NK-92 (cell line): ENCODE data around the gene GIT2.
"Not testable (repeated sequence)": the region's sequence is repeated elsewhere in the genome, so short reads cannot be mapped to it uniquely, and the experiment has no call there.

Experiments
- DNase-seq: peaks from one replicate; lab custom pipeline; 2025; ENCODE audit not compliant: unreplicated experiment; lab: John Stamatoyannopoulos, UW

The GIT2 gene

DNA sequence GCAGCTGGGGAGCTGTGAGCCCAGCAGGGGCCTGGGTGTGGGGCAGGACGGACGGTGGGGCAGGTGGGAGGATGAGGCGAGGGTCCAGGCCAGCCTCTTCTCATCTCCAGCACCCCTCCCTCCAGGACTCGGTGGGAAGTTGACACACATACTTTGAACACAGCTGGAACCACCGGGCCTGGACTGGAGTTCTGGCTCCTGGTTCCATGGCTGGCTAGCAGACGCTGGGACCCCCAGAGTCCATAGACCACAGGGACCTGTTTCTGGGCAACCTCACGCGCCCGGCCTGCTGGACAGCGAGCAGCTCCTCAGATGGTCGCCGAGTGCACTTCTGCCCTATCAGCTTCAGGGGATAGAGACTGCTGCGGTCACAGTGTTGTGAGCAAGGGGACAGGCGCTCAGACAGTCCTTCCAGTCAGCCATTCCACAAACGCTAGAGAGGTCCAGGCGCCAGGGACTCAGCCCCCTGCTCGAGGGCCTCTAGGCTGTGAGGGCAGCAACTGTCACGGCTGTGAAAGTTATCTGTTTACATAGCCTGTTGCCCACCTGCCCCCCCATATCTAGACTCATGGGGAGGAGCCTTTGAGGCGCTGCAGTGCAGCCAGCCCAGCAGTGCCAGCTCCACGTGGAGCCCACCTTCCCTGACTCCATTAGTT lies 70.9 kb downstream of the GIT2 start:
- DNase-seq, result no peak

DNA sequence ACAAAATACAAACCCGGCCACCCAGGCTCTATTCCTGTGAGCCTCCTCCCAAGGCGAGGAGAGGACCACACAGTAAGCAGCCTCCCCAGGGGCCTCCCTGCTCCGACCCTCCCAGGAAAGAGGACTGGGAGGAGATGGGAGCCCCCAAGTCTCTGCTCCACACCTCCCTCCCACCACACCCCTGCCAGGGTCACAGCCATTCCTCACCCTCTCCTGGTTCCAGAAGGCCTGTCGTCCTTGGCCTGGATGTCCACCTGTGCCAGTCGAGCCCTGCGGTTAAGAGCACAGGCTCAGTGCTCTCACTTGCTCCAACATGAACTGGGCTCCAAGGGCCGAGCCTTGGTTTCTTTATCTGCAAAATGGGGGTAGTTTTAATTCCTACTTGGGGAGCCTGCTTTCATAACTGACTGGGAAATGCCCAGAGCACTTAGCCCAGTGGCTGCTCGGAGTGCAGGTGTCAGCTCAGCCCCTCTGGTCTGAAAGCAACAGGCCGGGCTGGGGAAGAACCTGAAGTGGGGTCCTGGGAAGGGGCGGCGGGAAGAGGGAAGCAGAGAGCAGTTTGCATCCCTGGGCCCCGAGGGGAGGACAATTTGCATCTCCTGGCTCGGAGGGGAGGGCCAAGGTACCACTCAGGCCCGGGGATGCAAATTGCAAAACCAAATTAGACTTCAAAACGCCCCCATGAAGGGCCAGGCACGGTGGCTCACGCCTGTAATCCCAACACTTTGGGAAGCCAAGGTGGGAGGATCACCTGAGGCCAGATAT lies 72.5 kb downstream of the GIT2 start:
- no peak for DNase-seq

DNA sequence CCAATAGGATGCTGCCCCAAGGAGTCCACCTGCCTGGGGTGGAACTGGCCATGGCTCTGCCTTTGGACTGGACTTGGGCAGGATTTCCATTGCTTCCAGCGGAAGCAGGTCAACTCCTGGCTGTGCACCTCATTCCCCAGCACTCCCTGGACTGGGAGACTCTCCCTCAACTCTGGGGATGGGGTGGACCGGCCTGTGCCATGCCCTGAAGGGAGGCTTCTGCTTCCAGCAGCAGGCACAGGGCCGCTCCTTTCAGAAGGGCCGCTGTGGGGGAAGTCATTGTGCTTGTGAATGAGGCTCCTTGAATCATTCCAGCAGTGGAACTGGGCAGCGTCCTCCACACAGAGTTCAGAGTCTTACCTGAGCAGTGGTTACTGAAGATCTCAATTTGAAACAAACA lies 73.1 kb downstream of the GIT2 start:
- no peak for DNase-seq

DNA sequence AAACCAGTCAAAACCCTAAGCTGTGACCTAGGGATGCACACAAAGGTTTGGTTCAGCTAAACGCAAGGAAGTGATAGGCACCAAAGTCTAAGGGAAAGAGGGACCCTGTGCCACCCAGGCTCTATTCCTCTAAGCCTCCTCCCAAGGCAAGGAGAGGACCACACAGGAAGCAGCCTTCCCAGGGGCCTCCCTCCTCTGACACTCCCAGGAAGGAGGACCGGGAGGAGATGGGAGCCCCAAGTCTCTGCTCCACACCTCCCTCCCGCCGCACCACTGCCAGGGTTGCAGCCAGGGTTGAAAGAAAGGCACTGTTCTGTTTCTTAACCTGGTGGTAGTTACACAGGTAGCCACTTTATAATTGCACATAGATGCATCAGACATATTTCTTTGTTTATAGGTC lies 74.2 kb downstream of the GIT2 start:
- no peak for DNase-seq

DNA sequence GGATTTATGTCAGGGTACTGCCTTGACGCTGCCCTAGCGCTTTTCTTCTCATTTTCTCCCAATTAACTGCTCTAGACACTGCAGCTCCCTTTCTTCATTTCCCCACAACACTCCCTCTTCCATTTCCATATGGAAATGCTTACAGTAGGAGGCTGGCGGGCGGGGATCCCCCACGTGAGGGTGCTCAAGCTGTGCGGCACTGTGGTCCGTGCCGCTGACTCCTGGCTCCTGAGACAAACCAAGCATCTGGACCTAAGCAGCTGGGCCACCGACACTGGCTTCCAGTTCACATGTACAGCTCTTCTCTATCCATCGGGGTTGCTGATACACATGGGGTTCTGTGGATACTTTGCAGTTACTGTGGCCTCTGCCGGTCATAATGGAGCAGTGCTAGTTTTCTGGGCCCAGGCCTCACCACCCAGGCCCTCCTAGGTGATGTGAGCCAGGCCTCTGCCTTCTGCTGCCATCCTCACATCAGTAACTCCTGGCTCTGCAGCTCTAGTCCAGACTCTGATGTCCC lies 75.8 kb downstream of the GIT2 start:
- DNase-seq, result no peak

DNA sequence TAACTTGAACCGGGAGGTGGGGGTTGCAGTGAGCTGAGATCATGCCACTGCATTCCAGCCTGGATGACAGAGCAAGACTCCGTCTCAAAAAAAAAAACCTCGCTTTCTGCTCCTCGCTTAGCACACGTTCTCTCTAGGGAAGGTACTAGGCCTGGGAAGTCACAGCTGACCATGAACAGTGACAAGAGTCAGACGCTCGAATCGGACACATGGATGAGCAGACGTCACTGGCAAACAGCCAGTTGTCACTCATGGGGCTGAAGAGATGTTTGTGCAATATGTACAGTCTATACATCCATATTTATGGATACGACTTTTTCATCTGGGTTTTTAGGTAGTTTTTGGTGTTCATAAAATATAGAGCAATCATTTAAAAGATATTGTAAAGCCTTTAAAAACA lies 76.7 kb downstream of the GIT2 start:
- DNase-seq, result no peak

DNA sequence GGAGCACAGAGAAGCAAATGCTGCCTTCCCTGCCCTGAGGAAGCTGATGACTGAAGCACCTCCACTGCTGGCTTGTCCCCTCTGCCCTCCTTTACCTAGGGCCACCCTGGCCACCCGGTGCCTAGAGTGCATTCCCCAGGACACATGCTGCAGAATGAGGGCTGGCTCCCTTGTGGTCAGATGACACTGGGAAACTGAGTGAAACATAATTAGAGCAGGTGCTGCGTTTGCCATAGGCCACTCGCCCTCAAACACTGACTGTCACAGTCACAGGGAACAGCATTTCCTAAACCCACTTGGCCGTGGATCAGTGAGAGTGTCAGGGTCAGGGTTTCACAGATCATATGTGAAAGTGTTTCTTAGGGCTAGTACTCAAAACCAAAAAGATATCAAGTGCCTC lies 80.1 kb downstream of the GIT2 start:
- DNase-seq, result no peak

DNA sequence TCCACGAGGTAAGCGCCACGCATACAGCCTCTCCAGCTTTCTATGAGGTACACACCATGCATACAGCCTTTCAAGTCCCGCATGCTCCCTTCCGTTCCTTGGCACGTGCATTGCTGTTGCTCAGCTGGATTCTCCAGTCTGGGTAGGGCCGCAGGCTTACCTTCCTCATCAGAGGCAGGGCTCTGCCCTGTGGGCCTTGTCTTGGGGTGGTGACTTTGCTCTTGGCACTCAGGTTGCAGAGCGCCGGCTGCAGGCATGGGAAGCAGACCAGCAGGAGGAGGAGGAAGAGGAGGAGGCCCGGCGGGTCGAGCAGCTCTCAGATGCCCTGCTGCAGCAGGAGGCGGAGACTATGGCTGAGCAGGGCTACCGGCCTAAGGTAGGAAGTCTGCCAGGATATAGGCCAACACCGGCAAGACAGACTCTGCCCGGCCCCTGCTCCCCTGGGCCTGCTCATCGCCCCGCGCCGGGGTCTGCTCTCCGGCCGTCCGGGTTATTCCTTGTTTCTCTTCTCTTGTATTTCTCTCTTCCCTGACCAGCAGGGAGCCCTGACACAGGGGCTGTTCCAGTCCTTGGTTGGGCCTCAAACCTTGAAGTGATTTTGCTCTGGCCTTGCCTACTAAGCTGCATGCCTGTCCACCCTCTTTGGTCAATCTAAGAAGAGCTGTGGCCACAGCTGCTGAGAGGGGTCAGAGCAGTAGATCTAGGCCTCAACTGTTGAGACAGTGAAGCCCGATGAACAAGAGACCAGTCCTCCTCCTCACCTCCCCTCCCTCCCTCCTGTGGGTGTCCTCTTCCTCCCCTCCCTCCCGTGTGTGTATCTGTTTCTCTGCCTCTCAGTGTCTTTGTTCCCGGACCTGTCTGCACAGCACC lies 80.8 kb downstream of the GIT2 start:
- no peak for DNase-seq

DNA sequence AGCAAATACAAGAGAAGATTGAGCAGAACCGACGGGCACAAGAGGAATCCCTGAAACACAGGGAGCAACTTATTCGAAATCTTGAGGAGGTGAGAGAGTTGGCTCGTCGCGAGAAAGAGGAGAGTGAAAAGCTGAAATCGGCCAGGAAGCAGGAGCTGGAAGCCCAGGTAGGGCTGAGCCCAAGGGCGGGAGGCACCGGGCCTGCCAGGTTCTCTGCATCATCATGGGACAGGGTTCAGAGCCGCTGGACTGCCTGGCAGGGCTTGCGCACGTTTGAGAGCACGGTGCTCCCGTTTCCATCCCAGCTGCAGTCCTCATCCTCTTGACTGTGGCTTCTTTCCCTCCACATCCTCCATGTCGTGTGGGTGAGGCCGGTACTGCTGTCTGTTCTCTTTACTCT lies 81.7 kb downstream of the GIT2 start:
- DNase-seq, result no peak

DNA sequence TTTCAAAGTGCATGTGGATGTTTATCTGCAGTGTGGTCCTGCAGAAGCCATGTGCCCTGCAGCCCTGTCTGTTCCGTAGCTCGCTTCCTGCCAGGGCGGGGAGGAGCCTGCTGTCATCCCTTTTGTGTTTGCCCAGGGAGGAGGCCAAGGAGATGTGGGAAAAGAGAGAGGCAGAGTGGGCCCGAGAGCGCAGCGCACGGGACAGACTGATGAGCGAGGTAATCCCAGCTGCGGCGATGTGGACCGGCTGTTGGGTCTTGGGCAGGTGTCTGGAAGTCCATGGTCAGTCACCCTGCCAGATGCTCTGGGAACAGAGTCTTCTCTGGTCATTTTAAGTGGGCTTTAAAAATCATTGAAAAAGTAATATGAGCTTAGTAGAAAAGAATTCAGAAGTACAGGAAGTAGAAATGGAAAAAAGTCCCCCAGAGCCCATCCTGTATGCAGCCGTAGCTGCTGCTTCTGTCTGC lies 83.3 kb downstream of the GIT2 start:
- no peak for DNase-seq

DNA sequence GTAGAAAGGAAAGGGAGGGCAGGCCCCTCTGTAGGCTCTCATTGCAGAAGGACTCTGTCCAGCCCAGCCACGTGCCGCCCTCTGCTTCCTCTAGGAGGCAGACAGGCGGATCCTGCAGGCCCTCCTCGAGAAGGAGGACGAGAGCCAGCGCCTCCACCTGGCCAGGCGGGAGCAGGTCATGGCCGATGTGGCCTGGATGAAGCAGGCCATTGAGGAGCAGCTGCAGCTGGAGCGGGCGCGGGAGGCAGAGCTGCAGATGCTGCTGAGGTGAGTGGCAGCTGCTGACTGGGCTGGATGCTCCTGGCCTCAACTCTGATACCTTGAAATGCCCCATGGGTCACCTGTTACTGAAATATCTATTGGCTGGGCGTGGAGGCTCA lies 85.2 kb downstream of the GIT2 start:
- DNase-seq, result no peak

DNA sequence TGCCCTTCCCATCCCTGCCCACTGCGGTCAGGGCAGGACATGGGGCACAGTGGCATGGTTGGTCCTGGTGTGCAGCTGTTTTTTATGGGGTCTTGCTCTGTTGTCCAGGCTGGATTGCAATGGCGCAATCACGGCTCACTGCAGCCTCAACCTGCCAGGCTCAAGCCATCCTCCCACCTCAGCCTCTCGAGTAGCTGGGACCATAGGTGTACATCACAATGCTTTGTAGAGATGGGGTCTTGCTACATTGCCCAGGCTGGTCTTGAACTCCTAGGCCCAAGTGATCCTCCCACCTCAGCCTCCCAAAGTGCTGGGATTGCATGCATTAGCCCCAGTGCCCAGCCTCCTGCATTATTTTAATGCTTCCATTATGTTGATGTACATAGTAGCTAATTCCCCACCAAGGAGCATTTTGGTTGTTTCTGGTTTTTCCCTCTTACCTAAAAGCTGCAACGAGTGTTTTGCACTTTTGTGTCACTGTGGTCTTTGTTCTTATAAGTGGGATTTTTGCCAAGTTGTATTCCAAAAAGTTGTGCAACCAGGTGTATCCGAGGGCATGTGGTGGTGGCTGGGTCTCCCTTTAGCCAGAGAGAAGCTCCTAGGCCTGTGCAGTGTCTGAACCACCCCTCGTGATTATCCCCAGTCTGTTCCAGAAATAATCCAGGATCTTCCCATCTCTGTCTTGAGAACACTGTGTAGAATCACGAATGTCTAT lies 85.8 kb downstream of the GIT2 start:
- no peak for DNase-seq

DNA sequence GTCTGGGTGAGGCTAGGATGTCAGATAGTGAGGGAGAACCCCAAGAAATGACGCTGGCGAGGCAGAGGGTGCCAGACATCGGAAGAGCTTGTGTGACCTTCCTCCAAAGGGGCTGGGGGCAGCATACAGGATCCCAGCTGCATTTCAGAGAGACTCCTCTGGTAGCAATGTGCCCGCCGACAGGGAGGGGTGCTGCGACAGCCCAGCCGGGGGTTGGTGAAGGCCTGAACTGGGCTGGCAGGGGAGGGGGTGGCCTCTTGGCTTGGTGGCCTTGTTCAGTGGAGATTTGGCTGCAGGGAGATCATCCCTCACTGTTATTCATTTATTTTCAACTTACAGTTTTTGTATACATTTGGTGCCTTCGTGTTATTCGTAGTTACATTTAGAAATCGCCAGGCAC lies 90.9 kb downstream of the GIT2 start:
- DNase-seq, result no peak

DNA sequence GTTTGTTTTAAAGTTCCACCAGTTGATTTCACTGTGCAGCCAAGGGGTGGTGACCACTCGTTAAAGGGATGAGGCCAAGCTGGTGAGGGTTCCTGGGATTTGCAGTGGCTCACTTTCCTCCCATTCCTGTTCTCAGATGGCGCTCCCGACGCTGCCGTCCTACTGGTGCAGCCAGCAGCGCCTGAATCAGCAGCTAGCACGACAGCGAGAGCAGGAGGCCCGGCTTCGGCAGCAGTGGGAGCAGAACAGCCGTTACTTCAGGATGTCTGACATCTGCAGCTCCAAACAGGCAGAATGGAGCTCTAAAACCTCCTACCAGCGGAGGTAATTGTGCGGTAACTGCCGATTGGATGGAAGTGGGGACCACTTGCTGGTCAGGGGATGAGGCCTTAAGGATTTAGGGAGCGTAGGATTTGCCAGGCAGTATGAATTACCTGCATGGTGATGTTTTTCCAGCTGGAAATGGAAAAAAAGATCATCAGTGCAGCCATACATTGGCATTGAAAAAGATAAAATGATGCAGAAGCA lies 93.2 kb downstream of the GIT2 start:
- DNase-seq, result no peak

DNA sequence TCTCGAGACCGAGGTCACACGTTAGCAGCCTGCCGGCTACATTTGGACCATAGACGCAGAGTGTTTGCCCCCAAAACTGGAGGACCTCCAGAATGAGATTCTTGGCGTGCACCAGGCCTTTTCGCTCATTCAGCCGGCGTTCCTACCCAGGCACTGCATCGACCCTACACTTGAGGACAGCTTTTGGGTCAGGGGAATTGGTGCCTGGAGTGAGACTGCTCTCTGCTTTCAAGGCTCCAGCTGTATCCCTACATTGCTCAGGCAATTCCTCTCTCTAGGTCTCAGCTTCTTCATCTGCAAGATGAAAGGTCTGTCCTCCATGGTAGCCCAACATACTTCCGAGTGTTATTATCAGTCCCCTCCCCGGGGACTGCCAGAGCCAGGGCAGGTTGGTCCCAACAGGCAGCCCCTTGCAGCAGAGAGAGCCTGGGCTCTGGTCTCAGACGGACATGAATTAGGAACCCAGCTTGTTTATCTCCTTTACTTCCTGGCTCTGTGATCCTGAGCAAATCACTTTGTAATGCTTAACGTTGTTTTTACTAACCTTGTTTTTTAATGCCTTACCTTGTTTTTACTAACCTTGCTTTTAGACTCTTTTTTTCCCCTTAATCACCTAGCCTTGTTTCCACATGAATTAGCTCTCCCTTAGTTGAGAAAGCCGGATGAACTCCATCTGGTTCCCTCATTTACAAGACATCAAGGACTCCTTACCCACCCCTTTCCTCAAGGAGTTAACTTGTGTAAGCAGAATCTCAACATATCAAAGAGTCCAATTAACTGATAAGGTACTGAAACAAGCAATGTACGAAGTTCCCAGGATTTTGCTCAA lies 95.2 kb downstream of the GIT2 start:
- DNase-seq, result no peak

DNA sequence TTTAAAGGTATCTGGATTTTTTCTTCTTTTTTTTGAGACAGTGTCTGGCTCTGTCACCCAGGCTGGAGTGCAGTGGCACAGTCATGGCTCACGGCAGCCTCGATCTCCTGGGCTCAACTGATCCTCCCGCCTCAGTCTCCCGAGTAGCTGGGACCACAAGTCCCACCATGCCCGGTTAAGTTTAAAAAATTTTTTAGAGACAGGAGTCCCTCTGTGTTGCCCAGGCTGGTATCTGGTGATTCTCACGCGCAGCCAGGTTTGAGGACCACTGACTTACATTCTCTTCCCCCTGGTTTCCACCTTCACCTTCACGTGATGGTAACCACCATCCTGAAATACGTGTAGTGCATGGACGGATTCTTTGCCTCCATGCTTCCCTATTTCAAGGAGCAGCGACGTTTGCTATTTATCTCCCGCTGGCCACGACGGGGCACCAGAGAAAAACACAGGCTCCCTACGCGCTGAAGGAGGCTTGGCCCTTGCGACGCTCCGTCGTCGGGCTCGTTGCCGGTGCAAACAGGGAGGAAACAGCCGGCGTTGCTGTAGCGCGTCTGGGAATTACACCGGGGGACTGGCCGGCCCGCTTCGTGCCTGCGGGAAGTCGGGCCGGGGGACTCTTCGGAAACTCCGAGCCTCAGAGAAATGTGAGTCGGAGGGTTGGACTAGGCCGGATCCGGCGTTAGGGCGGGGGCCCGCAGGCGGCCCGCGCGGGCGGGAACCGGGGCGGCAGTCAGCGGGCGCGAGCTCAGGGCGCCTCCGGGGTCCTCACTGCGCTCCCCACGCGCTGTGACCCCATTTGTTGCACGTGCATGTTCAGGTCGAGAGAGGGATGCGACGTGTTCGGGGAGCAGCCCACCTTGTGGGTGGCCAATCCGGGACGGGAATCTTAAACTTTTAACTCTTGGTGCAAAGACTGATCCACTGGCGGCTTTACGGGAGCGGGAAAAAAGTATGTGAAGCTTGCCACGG lies 96.1 kb downstream of the GIT2 start, which contains the start of gene TCHP:
TSS of gene TCHP (plus strand) at position 492 of the 969 bp plus-strand sequence. CDS start 2,753 bp downstream, outside the sequence.
- DNase-seq, result no peak

DNA sequence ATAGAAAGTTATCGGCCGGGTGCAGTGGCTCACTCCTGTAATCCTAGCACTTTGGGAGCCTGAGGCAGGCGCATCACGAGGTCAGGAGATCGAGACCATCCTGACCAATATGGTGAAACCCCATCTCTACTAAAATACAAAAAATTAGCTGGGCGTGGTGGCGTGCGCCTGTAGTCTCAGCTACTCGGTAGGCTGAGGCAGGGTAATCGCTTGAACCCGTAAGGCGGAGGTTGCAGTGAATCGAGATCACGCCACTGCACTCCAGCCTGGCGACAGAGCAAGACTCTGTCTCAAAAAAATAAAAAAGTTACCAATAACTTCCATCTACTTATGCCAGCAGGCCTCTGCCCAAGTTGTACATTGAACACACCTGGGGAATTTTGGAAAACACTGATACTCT lies 96.8 kb downstream of the GIT2 start:
- DNase-seq, result not testable (repeated sequence)

DNA sequence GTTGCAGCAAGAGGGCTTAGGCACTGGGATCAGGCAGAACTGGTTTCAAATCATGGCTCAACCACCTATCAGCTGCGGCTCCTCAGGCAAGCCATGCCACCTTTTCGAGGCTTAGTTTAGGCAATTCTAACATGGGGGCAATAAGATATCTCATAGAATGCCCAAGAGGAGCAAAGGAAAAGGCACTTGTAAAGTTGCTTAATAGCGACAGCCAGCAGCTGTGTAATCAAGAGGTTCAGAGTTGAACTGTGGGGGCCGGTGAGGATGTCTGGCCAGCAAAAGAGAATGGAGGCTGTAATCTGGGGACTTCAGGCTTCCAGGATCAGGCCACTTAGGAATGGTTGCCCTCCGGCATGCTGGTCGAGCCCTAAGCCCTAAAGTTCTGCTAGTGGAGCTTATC lies 99.1 kb downstream of the GIT2 start:
- DNase-seq, result no peak

DNA sequence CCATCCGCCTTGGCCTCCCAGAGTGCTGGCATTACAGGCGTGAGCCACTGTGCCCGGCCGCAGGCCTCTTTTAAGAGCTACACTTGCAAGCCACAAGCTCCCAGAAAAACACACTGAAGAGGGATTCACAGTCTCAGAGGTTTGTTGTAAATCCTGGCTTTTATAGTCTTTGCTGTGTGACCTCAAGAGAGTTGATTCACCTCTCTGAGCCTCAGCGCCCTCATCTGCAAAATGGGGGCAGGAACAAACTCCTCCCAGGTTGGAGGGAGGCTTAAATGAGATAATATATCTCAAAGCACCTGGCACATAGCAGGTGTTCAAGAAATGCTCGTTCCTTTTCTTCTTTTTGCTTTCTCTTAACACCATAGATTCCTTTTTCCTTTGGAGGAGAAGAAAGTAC lies 100.0 kb downstream of the GIT2 start:
- DNase-seq, result no peak
